Measurements from ENCODE around the gene SNX19. TPM values are rescaled to one million over a fixed set of nuclear protein-coding genes. Genes with fewer than 3 reads are reported as not detected.
A peak's percentile ranks its signal among the peaks of the same experiment; 100 is the strongest.

SNX19 gene
- total RNA-seq, 4 donors from 2014 or later = 37.9 to 88.2 (median 72.0) TPM

- TF ChIP-seq CTCF (IDR thresholded peaks at IDR 0.05 in 4 of 5, conservative IDR thresholded peaks at IDR 0.05 in 1 of 5) (no peak), POLR2A (IDR thresholded peaks at IDR 0.05) (no peak)
- Histone ChIP-seq H3K9me3 (no peaks in the 10 kb centered on the region), H3K4me1 (no peaks in the 10 kb centered on the region), H3K36me3 (no peaks in the 10 kb centered on the region), H3K4me3 (no peak overlapping the region), H3K27ac (no peak overlapping the region), H3K27me3 (no peaks in the 10 kb centered on the region)
- in situ Hi-C loops (cut with MboI; ENCODE audit: low sequenced_read_pairs in 4 of 4) = no loop called here
- intact Hi-C loops (cut with DNase I; ENCODE audit: low total_unique reads) = no loop called here
- DNase-seq = no peak
- no peak for ATAC-seq
Observed at GRCh38 chr11:130848361-130849214, 67.7 kb downstream of the SNX19 start.

DNA sequence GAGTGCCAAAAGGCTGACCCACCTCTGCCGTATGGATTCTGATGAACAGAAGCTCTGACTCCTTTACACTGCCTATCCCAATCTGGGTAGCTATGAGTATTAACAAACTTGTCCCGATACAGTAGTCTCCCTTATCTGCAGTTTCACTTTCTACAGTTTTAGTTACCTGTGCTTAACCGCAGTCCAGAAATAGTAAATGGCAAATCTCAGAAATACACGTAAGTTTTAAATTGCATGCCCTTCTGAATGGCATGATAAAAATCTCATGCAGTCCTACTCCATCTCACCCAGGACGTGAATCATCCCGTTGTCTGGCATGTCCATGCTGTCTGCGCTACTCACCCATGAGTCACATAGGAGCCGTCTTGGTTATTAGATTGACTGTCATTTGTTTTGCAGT is 68.8 kb downstream of the SNX19 start:
- Histone ChIP-seq H3K27ac (no peak overlapping the region), H3K9me3 (no peaks in the 10 kb centered on the region), H3K36me3 (no peaks in the 10 kb centered on the region), H3K4me3 (no peak overlapping the region), H3K4me1 (no peaks in the 10 kb centered on the region), H3K27me3 (no peaks in the 10 kb centered on the region)
- ATAC-seq (peak in 1 of 2 donors; percentile 70), DNase-seq (no peak)
- TF ChIP-seq POLR2A (IDR thresholded peaks at IDR 0.05) = no peak
- no peak for TF ChIP-seq CTCF (IDR thresholded peaks at IDR 0.05 in 4 of 5, conservative IDR thresholded peaks at IDR 0.05 in 1 of 5)
- in situ Hi-C loops (cut with MboI; ENCODE audit: low sequenced_read_pairs in 4 of 4) (no loop called here), intact Hi-C loops (cut with DNase I; ENCODE audit: low total_unique reads) (no loop called here)

- Histone ChIP-seq H3K27ac (no peak overlapping the region), H3K27me3 (no peaks in the 10 kb centered on the region), H3K4me3 (no peak overlapping the region), H3K9me3 (no peaks in the 10 kb centered on the region), H3K36me3 (no peaks in the 10 kb centered on the region), H3K4me1 (no peaks in the 10 kb centered on the region)
- intact Hi-C loops (cut with DNase I; ENCODE audit: low total_unique reads) (no loop called here), in situ Hi-C loops (cut with MboI; ENCODE audit: low sequenced_read_pairs in 4 of 4) (no loop called here)
- DNase-seq = no peak
- ATAC-seq = no peak
- TF ChIP-seq CTCF (IDR thresholded peaks at IDR 0.05 in 4 of 5, conservative IDR thresholded peaks at IDR 0.05 in 1 of 5) (no peak), POLR2A (IDR thresholded peaks at IDR 0.05) (no peak)
Observed at GRCh38 chr11:130846606-130847005, 69.7 kb downstream of the SNX19 start.

DNA sequence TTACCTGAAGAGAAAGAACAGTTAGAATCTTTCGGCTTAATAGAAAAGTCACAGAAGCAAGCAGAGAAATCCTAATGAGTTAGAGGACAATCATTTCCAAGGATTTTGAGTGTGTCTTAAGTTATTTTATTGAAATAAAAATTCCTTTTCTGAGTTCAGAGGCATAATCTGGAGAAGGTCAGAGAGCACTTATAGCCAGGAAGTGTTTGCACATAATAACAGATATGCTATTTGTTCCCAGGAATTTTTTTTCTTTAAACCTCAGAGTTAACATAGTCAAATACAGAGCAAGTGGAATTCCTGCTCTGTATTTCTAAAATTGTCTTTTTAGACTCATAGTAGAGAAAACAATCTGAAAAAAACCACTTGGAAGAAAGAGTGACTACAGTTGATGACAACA is 74.3 kb downstream of the SNX19 start:
- in situ Hi-C loops (cut with MboI; ENCODE audit: low sequenced_read_pairs in 4 of 4) = no loop called here
- TF ChIP-seq CTCF (IDR thresholded peaks at IDR 0.05 in 4 of 5, conservative IDR thresholded peaks at IDR 0.05 in 1 of 5) (no peak), POLR2A (IDR thresholded peaks at IDR 0.05) (no peak)
- Histone ChIP-seq H3K36me3 (no peaks in the 10 kb centered on the region), H3K9me3 (no peaks in the 10 kb centered on the region), H3K27ac (no peak overlapping the region), H3K4me3 (no peak overlapping the region), H3K27me3 (no peaks in the 10 kb centered on the region), H3K4me1 (no peaks in the 10 kb centered on the region)
- DNase-seq (no peak), ATAC-seq (no peak)
- intact Hi-C loops (cut with DNase I; ENCODE audit: low total_unique reads) = no loop called here

All from gastrocnemius medialis (tissue), 4 donors.